ENCODE results near the gene EIF4B. TPM values are rescaled to one million over a fixed set of nuclear protein-coding genes. Genes with fewer than 3 reads are reported as not detected.

Gene EIF4B
- total RNA-seq, 1 experiment from 2014 or later = 401 TPM

Small RNA genes within 50 kb of the gene (small RNA-seq; reads per million reads assigned to genes)
- gene MIR6757 = not detected

Other genes starting within 250 kb of the EIF4B start
- gene KRT76, start 229.1 kb upstream of the EIF4B start, total RNA-seq (2014; rRNA removed; shearing (Covaris generic)) = not detected in 2 replicates
- not detected in 2 replicates for gene KRT3, start 210.3 kb upstream of the EIF4B start, total RNA-seq (2014; rRNA removed; shearing (Covaris generic))
- 0.47 TPM in 1 of 2 replicates, not detected in the other for gene KRT4, start 192.3 kb upstream of the EIF4B start, total RNA-seq (2014; rRNA removed; shearing (Covaris generic))
- gene KRT79, start 172.1 kb upstream of the EIF4B start, total RNA-seq (2014; rRNA removed; shearing (Covaris generic)) = not detected in 2 replicates
- not detected in 2 replicates for gene KRT78, start 157.5 kb upstream of the EIF4B start, total RNA-seq (2014; rRNA removed; shearing (Covaris generic))
- 5,686 and 5,723 TPM in 2 replicates for gene KRT8, start 101.4 kb upstream of the EIF4B start, total RNA-seq (2014; rRNA removed; shearing (Covaris generic))
- gene KRT18, start 57.3 kb upstream of the EIF4B start, total RNA-seq (2014; rRNA removed; shearing (Covaris generic)) = 9,796 and 10,041 TPM in 2 replicates
- gene TNS2, start 43.6 kb downstream of the EIF4B start, total RNA-seq (2014; rRNA removed; shearing (Covaris generic)) = 57.7 and 71.9 TPM in 2 replicates
- gene SPRYD3, start 72.9 kb downstream of the EIF4B start, total RNA-seq (2014; rRNA removed; shearing (Covaris generic)) = 27.4 and 29.0 TPM in 2 replicates
- 394 and 417 TPM in 2 replicates for gene IGFBP6, start 91.2 kb downstream of the EIF4B start, total RNA-seq (2014; rRNA removed; shearing (Covaris generic))
- 0.15 and 0.23 TPM in 2 replicates for gene SOAT2, start 97.0 kb downstream of the EIF4B start, total RNA-seq (2014; rRNA removed; shearing (Covaris generic))
- 8.1 and 8.8 TPM in 2 replicates for gene ZNF740, start 174.3 kb downstream of the EIF4B start, total RNA-seq (2014; rRNA removed; shearing (Covaris generic))
- gene CSAD, start 174.5 kb downstream of the EIF4B start, total RNA-seq (2014; rRNA removed; shearing (Covaris generic)) = 14.7 and 16.3 TPM in 2 replicates
- gene ITGB7, start 200.8 kb downstream of the EIF4B start, total RNA-seq (2014; rRNA removed; shearing (Covaris generic)) = 8.1 and 11.4 TPM in 2 replicates
- gene RARG, start 225.8 kb downstream of the EIF4B start, total RNA-seq (2014; rRNA removed; shearing (Covaris generic)) = 89.7 and 92.5 TPM in 2 replicates

Data from HT-29 (cell line).